Stimulated activated CD4-positive, alpha-beta T cell treated with anti-CD3 and anti-CD28 coated beads, Interleukin-4, amount 100 ng/mL, for 4 hours (primary cell): Measurements from ENCODE around the gene TMUB2.
"Not testable (repeated sequence)": the region's sequence is repeated elsewhere in the genome, so short reads cannot be mapped to it uniquely, and the experiment has no call there.

Experiments
- DNase-seq, 2 experiments: peaks; one replicate each; pipeline ENCODE4 v3.0.0-alpha.2; 2020

TMUB2 gene

DNA sequence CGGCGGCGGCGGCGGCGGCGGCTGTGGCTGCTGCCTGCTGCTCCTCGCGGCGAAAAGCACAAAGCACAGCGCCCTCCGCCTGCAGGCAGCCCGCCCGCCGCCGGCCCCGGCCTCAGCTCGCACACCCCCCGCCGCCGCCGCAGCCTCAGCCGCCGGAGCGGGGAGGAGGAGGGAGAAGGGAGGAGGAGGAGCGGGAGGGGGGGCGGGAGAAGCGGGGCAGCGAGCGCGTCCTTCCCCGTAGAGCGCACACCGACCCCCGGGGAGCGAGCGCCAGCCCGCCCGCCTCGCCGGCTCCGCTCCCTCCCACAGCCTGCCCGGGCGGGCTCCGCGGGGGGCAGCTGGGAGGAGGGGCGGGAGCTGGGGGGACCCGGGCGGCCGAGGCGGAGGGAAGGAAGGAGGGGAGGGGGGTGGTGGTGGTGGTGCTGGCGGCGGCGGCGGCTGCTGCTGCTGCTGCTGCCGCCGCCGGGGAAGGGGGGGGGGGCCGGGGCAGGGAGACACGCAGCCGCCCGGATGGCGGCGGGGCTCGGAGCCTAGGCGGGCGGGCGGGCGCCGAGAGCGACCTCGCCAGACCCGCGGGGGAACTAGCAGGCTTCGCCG lies 32.9 kb downstream of the TMUB2 start, which contains the start of gene UBTF:
TSS of gene UBTF (minus strand) at position 60 of the 597 bp plus-strand sequence. CDS start 1,446 bp downstream, outside the sequence.
- peak; percentile 65 to 74 for DNase-seq

DNA sequence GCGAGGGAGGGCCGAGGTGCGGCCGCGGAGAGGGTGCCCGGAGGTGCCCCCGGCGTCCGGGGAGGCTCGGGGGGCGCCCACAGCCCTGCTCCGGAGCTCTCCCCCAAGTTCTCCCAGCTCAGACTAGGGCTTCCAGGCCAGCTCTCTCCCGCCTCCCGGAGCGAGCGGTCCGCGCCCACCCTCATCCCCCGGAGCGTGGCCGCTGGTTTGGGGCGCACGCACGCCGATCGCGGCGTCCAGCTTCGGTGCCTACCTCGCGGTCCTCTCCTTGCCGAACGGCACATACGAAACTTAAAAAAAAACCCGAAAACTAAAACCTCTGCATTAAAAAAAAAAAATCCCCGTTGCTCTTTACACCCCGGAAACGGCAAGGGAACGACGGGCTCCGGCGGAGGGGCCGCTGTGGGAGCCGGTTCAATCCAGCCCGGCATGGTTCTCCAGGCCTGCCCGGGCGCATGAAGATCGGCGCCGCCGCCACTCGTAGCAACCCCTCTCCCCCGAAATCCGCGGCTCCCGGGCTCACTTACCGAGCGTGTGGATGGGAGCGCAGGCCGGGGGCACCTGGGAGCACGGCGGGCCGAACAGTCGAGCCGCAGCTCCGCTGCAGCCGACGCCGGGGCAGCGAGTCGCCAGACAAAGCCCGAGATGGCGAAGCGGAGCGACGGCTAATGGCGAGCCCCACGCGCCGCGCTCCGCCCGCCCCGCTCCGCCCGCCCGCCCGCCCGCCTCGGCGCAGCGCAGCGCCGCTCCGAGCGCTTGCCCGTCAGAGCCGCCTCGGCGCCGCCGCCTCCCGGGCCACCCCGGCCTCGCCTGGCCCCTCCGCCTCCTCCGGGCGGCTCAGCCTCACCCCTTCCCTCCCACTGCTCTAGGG lies 33.7 kb downstream of the TMUB2 start:
- DNase-seq: peak; percentile 54 to 58

- DNase-seq: peak; percentile 49 to 55
Measured at GRCh38 chr17:44221084-44221861, 34.5 kb downstream of the TMUB2 start.

GRCh38 chr17:44221862-44222111 lies 35.0 kb downstream of the TMUB2 start:
- DNase-seq: no peak

DNA sequence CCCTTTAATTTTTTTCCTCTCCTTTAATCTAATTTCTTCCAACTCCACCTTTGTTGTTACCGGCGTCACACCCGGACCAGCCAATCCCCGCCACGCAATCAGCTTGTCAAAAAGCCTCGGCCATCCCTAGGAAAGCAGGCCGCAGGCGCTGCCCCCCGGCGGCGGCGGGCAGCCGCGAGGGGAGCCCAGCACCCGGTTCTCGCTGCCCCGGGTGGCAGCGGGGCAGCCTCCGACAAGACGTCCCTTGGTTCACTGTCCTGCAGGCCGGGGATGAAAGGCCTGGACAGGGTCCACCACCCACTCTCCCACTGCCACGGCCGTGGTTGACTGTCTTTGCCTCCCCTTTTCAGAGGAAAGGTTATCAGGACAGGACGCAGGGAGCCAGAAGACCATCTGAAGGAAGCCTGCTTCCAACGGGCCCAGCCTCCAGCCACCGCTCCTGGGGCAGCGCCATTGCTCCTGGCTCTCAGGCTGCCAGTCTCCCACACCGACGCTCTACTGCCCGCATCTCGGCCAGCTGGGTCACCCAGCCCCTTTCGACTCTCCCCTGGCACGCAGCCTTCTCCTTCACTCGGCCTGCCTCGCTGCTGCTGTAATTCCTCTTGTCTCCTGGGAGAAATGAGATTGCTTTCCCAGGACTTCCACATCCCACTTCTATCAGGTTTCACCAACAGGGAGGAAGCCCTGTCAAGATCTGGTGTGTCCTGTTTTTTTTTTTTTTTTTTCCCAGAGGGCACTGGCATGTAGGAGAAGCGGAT lies 35.5 kb downstream of the TMUB2 start:
- DNase-seq: peak; percentile 30 to 43

DNA sequence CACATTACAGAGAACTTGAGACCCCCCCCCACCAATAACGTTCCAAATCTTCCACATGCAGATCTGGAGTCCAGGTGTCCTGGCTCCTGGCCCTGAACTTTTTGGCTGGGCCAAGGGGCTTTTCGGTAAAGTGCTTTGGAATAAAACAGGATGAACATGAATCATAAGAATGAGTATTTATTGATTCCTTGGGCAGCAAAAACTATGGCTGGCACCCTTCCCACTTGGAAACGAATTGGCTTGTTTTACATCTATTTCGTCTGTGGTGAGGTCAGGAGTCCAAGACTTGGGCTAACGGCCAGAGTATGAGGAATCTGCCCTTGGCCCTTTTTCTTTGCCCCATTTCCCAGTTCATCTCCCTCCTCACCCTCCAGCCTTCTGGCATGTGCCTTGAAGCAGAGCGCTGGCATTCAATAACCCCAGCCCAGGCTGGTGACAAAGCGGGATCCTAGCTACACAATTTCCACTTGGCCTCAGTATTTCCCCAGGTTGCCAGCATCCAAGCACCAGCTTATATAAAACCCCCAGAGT lies 36.8 kb downstream of the TMUB2 start:
- no peak for DNase-seq

GRCh38 chr17:44229090-44229489 lies 42.3 kb downstream of the TMUB2 start:
- DNase-seq: no peak

DNA sequence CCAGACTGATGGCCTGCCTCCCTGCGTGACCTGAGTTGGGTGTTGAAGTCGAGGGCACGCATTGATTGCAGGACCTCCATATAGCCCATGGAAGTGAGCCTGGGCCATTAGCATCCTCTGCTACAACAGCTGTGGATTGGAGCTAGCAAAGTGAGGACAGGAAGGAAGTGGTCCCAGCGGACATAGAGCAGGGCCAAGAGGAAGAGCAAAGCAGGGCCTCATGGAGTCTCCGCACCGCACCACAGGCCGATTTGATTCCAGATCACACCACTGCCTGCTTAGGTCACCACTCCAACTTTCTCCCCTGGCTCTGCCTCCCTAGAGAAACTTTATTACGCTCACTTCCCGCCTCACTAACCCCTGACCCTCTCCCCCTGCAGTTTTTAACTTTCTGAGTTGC lies 43.4 kb downstream of the TMUB2 start:
- no peak for DNase-seq

- no peak for DNase-seq
Measured at GRCh38 chr17:44232061-44232460, 45.3 kb downstream of the TMUB2 start.

DNA sequence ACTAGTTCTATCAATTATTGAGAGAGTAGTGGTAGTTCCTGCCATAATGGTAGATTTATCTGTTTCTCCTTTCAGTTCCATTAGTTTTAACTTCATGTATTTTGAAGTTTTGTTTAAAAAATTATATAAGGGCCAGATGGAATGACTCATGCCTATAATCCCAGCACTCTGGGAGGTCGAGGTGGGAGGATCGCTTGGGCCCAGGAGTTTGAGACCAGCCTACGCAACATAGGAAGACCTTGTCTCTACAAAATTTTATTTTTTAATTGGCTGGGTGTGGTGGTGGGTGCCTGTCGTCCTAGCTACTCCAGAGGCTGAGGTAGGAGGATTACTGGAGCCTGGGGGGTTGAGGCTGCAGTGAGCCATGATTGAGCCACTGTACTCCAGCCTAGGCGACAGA lies 46.8 kb downstream of the TMUB2 start:
- no peak for DNase-seq

GRCh38 chr17:44235583-44235936 lies 48.8 kb downstream of the TMUB2 start:
- no peak for DNase-seq

GRCh38 chr17:44236444-44236991 lies 49.7 kb downstream of the TMUB2 start:
- DNase-seq: no peak

DNA sequence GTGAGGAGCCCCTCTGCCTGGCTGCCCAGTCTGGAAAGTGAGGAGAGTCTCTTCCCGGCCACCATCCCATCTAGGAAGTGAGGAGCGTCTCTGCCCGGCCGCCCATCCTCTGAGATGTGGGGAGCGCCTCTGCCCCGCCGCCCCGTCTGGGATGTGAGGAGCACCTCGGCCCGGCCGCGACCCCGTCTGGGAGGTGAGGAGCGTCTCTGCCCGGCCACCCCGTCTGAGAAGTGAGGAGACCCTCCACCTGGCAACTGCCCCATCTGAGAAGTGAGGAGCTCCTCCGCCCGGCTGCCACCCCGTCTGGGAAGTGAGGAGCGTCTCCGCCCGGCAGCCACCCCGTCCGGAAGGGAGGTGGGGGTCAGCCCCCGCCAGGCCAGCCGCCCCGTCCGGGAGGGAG lies 51.1 kb downstream of the TMUB2 start:
- not testable (repeated sequence) for DNase-seq

- DNase-seq: no peak
Measured at GRCh38 chr17:44241106-44241624, 54.4 kb downstream of the TMUB2 start.
